ENCODE measurements around the gene MBNL1. TPM values are rescaled to one million over a fixed set of nuclear protein-coding genes. Genes with fewer than 3 reads are reported as not detected.

The MBNL1 gene
- polyA plus RNA-seq, 3 donors = 50.2 to 54.7 (median 54.5) TPM

- no peak for DNase-seq (ENCODE audit: extremely low read depth in 1 of 11, low read depth in 9 of 11, low spot score in 4 of 11)
These were observed 202.2 kb downstream of the MBNL1 start for GRCh38 chr3:152470893-152471292.

GRCh38 chr3:152471814-152472671, 203.3 kb downstream of the MBNL1 start:
- peak in 10 of 11 donors; percentile 20 to 51 (median 38) for DNase-seq (ENCODE audit: extremely low read depth in 1 of 11, low read depth in 9 of 11, low spot score in 4 of 11)

GRCh38 chr3:152472672-152472954, 203.9 kb downstream of the MBNL1 start:
- no peak for DNase-seq (ENCODE audit: extremely low read depth in 1 of 11, low read depth in 9 of 11, low spot score in 4 of 11)

GRCh38 chr3:152474585-152474984, 205.9 kb downstream of the MBNL1 start:
- DNase-seq (ENCODE audit: extremely low read depth in 1 of 11, low read depth in 9 of 11, low spot score in 4 of 11) = peak in 6 of 11 donors; percentile 11 to 32 (median 20)

GRCh38 chr3:152477422-152477821, 208.7 kb downstream of the MBNL1 start:
- DNase-seq (ENCODE audit: extremely low read depth in 1 of 11, low read depth in 9 of 11, low spot score in 4 of 11) = no peak

GRCh38 chr3:152480282-152480953, 211.7 kb downstream of the MBNL1 start:
- DNase-seq (ENCODE audit: extremely low read depth in 1 of 11, low read depth in 9 of 11, low spot score in 4 of 11) = no peak

- DNase-seq (ENCODE audit: extremely low read depth in 1 of 11, low read depth in 9 of 11, low spot score in 4 of 11) = no peak
These were observed 217.6 kb downstream of the MBNL1 start for GRCh38 chr3:152486364-152486763.

GRCh38 chr3:152488449-152488848, 219.7 kb downstream of the MBNL1 start:
- DNase-seq (ENCODE audit: extremely low read depth in 1 of 11, low read depth in 9 of 11, low spot score in 4 of 11) = no peak

- no peak for DNase-seq (ENCODE audit: extremely low read depth in 1 of 11, low read depth in 9 of 11, low spot score in 4 of 11)
These were observed 223.2 kb downstream of the MBNL1 start for GRCh38 chr3:152491922-152492321.

GRCh38 chr3:152496286-152496685, 227.6 kb downstream of the MBNL1 start:
- no peak for DNase-seq (ENCODE audit: extremely low read depth in 1 of 11, low read depth in 9 of 11, low spot score in 4 of 11)

- no peak for DNase-seq (ENCODE audit: extremely low read depth in 1 of 11, low read depth in 9 of 11, low spot score in 4 of 11)
These were observed 228.0 kb downstream of the MBNL1 start for GRCh38 chr3:152496716-152497115.

- no peak for DNase-seq (ENCODE audit: extremely low read depth in 1 of 11, low read depth in 9 of 11, low spot score in 4 of 11)
These were observed 228.7 kb downstream of the MBNL1 start for GRCh38 chr3:152497457-152497856.

GRCh38 chr3:152497890-152498289, 229.2 kb downstream of the MBNL1 start:
- no peak for DNase-seq (ENCODE audit: extremely low read depth in 1 of 11, low read depth in 9 of 11, low spot score in 4 of 11)

GRCh38 chr3:152499791-152500385, 231.2 kb downstream of the MBNL1 start:
- DNase-seq (ENCODE audit: extremely low read depth in 1 of 11, low read depth in 9 of 11, low spot score in 4 of 11) = no peak

- DNase-seq (ENCODE audit: extremely low read depth in 1 of 11, low read depth in 9 of 11, low spot score in 4 of 11) = no peak
These were observed 237.2 kb downstream of the MBNL1 start for GRCh38 chr3:152505926-152506325.

GRCh38 chr3:152508705-152509104, 240.0 kb downstream of the MBNL1 start:
- DNase-seq (ENCODE audit: extremely low read depth in 1 of 11, low read depth in 9 of 11, low spot score in 4 of 11) = peak in 3 of 11 donors; percentile 1 to 2 (median 1)

GRCh38 chr3:152511904-152512303, 243.2 kb downstream of the MBNL1 start:
- DNase-seq (ENCODE audit: extremely low read depth in 1 of 11, low read depth in 9 of 11, low spot score in 4 of 11) = no peak

- no peak for DNase-seq (ENCODE audit: extremely low read depth in 1 of 11, low read depth in 9 of 11, low spot score in 4 of 11)
These were observed 244.7 kb downstream of the MBNL1 start for GRCh38 chr3:152513301-152513960.

All from renal cortex interstitium (tissue), 11 donors.